Esophagus squamous epithelium (tissue), 5 donors: ENCODE results near the gene AGTRAP. TPM values are rescaled to one million over a fixed set of nuclear protein-coding genes. Genes with fewer than 3 reads are reported as not detected.

Source experiments
- DNase-seq: peaks from one replicate; lab custom pipeline; 2025; lab: John Stamatoyannopoulos, UW
- H3K27ac ChIP-seq, 4 donors: fragments of 200-600 bp; sonication (generic); one replicate each; pipeline ENCODE4 v1.5.1; 2016 to 2019; ENCODE audit warnings: mild to moderate bottlenecking in 1 of 4
- H3K27me3 ChIP-seq, 4 donors: fragments of 200-600 bp; sonication (generic); 1 replicate in 3 of 4; 2 replicates in 1 of 4; pipeline versions ENCODE4 v1.5.1 to v1.6.0; 2017 to 2021; ENCODE audit warnings: antibody characterized with exemption in 1 of 4
- H3K36me3 ChIP-seq, 3 donors: fragments of 200-600 bp; sonication (generic); one replicate each; pipeline ENCODE4 v1.5.1; 2016 to 2019
- H3K4me1 ChIP-seq, 3 donors: fragments of 200-600 bp; sonication (generic); one replicate each; pipeline ENCODE4 v1.5.1; 2017 to 2019
- H3K4me3 ChIP-seq, 4 donors: fragments of 200-600 bp; sonication (generic); 1 replicate in 3 of 4; 2 replicates in 1 of 4; pipeline ENCODE4 v1.5.1; 2016 to 2019; ENCODE audit warnings: mild to moderate bottlenecking in 2 of 4, moderate library complexity in 1 of 4
- H3K9me3 ChIP-seq, 3 donors: fragments of 200-600 bp; sonication (generic); one replicate each; pipeline ENCODE4 v1.5.1; 2016 to 2019
- CTCF ChIP-seq, 6 experiments: fragments of 450-650 bp in 4 of 6; fragments of 200-600 bp in 2 of 6; sonication (generic) in 2 of 6; IDR thresholded peaks; one replicate each; pipeline ENCODE4 v1.5.1; 2016 to 2019; ENCODE audit warnings: antibody characterized with exemption in 6 of 6, mild to moderate bottlenecking in 4 of 6, moderate library complexity in 4 of 6
- POLR2A ChIP-seq, 4 donors: fragments of 450-650 bp; IDR thresholded peaks; one replicate each; pipeline ENCODE4 v1.6.1; 2017; ENCODE audit warnings: antibody characterized with exemption in 4 of 4, mild to moderate bottlenecking in 4 of 4, moderate library complexity in 3 of 4
- WGBS, 2 donors: methylation state at CpG; one replicate each; pipeline ENCODE4 v1.1.5; 2018; 5-methylcytosine and 5-hydroxymethylcytosine counted together
- intact Hi-C: fragments of 100-400 bp; cut with DNase I; formaldehyde crosslinking; loops from one replicate; pipeline ENCODE4 v1.15.0; 2022
- total RNA-seq, 4 donors: library from RNA; depleted of rRNA; stranded (reverse); fragments of >200 nt; gene quantifications; one replicate each; pipeline ENCODE4 v1.1.0, GENCODE V29; 2016
- donor health status: DM: yes; HTN: yes; CAD: no.

Gene AGTRAP
- 10 to 100 TPM; 34.5 to 89.5 (median 50.7) TPM for total RNA-seq

DNA sequence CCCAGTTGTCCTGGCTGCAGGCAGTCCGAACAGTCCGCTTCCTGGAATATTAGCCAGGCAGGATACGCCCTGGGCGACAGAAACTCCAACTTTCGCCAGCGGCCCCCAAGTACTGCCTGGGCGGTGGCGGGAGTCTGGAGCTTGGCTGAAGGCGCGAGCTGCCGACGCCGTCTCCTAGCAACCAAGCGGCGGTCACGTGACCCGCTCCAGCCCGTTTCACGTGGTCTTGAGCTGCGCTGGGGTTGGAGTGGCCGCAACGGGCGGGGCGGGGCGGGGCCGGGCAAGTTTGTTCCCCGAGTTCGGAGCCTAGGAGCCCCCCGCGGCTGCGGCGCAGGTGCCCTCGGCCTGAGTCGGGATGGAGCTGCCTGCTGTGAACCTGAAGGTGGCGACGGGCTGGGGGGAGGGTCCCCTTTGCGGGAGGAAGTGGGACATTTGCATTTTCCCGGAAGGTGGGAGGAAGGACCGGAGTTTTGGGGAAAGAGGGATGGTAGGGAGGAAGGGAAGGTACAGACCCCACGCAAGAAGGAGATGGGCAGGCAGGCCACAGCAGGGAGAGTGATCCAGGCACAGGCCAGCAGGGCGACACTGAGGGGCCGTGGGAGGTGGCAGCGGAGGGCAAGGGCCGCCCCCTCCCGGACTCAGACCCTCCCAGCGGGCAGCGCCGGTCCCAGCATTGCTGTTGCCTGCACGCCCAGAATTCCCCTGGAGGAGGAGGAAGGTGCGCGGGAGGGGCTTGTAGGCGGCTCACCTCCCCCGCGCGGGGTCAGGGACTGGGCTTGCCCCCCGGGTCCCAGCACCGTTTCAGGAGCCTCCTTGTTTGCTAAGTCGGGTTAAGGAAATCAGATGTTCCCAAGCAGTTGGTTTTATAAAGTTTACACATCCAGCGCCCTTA, at the start of gene AGTRAP:
TSS of gene AGTRAP (plus strand) at position 283 of the 892 bp plus-strand sequence. CDS start at position 356, 73 bp downstream.
- peak; percentile 50 for DNase-seq
- Histone ChIP-seq H3K4me1 (peaks cover 23 to 83% (median 47%) of the 10 kb centered on the region in 3 donors), H3K27ac (peak within 1 kb of the TSS; percentile 90 to 98 (median 92)), H3K36me3 (no peaks in the 10 kb centered on the region), H3K4me3 (peak within 1 kb of the TSS; percentile 67 to 94 (median 80)), H3K27me3 (no peaks in the 10 kb centered on the region), H3K9me3 (no peaks in the 10 kb centered on the region)
- peak in 2 of 6 experiments; percentile 2 to 3 for TF ChIP-seq CTCF (IDR thresholded peaks at IDR 0.05)
- peak in 1 of 4 donors; percentile 67 for TF ChIP-seq POLR2A (IDR thresholded peaks at IDR 0.05)
- intact Hi-C loops = no loop called here
- 1 to 4% methylated on average over 5 to 17 of the region's 59 CpGs for WGBS, 2 donors

DNA sequence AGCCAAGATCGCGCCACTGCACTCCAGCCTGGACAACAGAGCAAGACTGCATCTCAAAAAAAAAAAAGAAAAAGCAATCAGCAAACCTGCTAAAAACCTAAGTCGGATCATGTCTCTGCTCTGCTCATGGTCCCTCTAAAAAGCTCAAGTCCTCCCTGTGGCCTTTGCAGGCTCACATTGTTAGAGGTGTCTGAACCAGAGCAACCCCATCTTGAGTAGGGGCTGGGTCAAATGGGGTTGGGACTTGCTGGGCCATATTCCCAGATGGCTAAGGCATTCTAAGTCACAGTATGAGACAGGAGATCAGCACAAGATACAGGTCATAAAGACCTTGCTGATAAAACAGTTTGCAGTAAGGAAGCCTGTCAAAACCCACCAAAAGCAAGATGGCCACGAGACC, 47.4 kb upstream of the AGTRAP start:
- Histone ChIP-seq H3K4me3 (no peak overlapping the region), H3K36me3 (no peaks in the 10 kb centered on the region), H3K27ac (no peak overlapping the region), H3K27me3 (peaks cover 18 to 87% (median 20%) of the 10 kb centered on the region in 4 donors), H3K9me3 (no peaks in the 10 kb centered on the region), H3K4me1 (peaks cover 22 to 34% (median 26%) of the 10 kb centered on the region in 3 donors)
- TF ChIP-seq CTCF (IDR thresholded peaks at IDR 0.05) (no peak), POLR2A (IDR thresholded peaks at IDR 0.05) (no peak)
- no peak for DNase-seq
- intact Hi-C loops = no loop called here
- 89 to 95% methylated on average over 4 of the region's 4 CpGs for WGBS, 2 donors

GRCh38 chr1:11690397-11691301, 45.3 kb upstream of the AGTRAP start:
- WGBS, 2 donors = 11% methylated on average over 15 to 30 of the region's 64 CpGs
- no peak overlapping the region for H3K27ac ChIP-seq
- H3K36me3 ChIP-seq = no peaks in the 10 kb centered on the region
- intact Hi-C loops = no loop called here
- H3K9me3 ChIP-seq = no peaks in the 10 kb centered on the region
- no peak for DNase-seq
- TF ChIP-seq POLR2A (IDR thresholded peaks at IDR 0.05) (no peak), CTCF (IDR thresholded peaks at IDR 0.05) (no peak)
- peak overlapping the region; percentile 3 to 61 (median 28) for H3K4me3 ChIP-seq
- peaks cover 18 to 90% (median 23%) of the 10 kb centered on the region in 4 donors for H3K27me3 ChIP-seq
- H3K4me1 ChIP-seq = peaks cover 22 to 36% (median 26%) of the 10 kb centered on the region in 3 donors

DNA sequence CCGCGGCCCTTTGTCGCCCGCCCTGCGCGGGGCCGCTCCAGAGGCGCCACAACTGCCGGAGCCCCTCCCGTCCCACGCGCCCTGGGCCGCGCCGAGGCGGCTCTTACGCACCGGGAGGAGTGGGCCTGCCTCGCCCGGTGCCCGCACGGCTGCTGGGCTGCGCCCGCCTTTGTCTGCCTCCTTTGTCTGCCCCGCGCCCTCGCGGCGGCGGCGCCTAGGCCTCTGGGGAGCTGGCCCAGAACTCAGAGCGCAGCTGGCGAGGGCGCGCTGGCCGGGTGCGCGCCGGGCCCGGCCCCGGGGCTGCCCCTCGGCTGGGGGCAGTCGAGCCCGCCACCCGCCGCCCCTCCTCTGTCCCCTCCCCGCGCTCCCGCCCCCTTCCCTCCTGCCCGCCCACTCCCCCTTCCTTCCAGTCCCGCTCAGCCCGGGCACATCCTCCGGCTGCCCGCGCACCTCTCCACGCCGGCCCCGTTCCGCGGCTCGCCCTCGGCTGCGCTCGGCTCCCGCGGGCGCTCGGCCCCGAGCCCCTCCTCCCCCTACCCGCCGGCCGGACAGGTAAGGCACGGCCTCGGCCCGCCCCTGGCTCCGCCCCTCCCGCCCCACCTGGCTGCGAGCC, 44.5 kb upstream of the AGTRAP start, which contains the start of gene DRAXIN:
TSS of gene DRAXIN (plus strand) at position 409 of the 613 bp plus-strand sequence. CDS start 14,549 bp downstream, outside the sequence.
- Histone ChIP-seq H3K4me1 (peaks cover 22 to 36% (median 26%) of the 10 kb centered on the region in 3 donors), H3K9me3 (no peaks in the 10 kb centered on the region), H3K27ac (no peak within 1 kb of the TSS), H3K4me3 (peak within 1 kb of the TSS; percentile 3 to 61 (median 28)), H3K36me3 (no peaks in the 10 kb centered on the region), H3K27me3 (peaks cover 18 to 93% (median 23%) of the 10 kb centered on the region in 4 donors)
- DNase-seq = no peak
- WGBS, 2 donors = no CpG with 5 or more reads among the region's 78 CpGs
- TF ChIP-seq POLR2A (IDR thresholded peaks at IDR 0.05) (no peak), CTCF (IDR thresholded peaks at IDR 0.05) (no peak)
- intact Hi-C loops = no loop called here
